HG02970 (cell line): ENCODE results near the gene G3BP2.
"Not testable (repeated sequence)": the region's sequence is repeated elsewhere in the genome, so short reads cannot be mapped to it uniquely, and the experiment has no call there.

ENCODE experiments used
- ATAC-seq: cut with Tn5 transposase; IDR thresholded peaks from one replicate; pipeline ENCODE4 v1.9.1; 2021; ENCODE audit warnings: mild to moderate bottlenecking, moderate library complexity, moderate number of reproducible peaks; ENCODE audit not compliant: unreplicated experiment, low FRiP score

The G3BP2 gene

DNA sequence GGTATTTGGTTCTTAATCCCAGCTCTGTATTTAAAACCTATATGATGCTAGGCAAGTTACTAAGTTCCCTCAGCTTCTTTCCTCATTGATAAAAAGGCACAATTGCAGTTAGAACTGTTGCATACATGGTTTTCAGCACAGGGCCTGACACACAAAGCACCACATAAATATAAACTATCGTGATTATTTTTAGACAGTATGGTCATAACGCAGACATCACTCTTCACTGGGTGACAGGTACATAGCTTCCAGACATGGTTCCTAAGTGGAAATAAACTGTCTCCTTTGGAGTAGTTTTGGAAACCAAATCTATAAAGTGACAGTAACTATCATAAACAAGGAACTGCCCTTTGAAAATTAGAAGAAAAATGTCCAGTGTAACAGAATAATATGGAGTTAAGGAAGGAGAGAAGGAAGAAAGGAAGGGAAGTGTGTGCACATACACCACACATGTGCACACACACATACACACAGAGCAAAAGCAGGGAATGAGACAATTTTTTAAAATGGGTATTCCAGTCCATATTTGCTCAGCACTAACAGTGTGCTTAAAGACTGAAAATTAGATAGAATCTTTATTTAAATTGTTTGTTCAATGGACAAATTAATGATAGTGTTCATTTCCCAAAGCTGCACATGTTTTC, 12.5 kb upstream of the G3BP2 start:
- no peak for ATAC-seq

DNA sequence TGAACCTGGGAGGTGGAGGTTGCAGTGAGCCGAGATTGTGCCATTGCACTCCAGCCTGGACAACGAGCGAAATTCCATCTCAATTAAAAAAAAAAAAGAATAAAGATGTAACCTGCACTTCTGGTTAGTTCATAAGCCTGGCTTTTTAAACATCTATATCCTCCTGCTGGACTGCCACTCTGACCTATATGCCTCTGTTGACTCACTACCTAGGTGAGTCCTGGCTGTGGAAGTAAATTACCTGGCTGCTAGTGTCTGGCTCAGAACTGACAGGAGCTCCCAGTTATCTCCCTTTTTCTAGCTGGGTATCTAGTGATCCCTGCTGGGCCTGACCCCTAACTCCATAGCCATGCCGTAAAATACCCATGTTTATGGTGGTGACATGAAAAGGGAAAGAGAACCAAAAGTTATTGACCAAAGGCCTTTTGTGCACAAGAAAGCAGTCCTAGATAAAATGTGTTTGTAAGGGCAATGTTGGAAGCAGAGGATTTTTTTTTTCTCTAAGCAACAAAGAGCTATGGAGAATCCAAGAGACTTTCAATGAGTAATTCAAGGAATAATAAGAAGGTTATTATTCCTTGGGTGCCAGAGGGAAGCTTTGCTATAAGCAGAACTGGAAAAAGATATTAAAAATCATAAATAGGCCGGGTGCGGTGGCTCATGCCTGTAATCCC, 10.4 kb upstream of the G3BP2 start:
- ATAC-seq, result no peak

DNA sequence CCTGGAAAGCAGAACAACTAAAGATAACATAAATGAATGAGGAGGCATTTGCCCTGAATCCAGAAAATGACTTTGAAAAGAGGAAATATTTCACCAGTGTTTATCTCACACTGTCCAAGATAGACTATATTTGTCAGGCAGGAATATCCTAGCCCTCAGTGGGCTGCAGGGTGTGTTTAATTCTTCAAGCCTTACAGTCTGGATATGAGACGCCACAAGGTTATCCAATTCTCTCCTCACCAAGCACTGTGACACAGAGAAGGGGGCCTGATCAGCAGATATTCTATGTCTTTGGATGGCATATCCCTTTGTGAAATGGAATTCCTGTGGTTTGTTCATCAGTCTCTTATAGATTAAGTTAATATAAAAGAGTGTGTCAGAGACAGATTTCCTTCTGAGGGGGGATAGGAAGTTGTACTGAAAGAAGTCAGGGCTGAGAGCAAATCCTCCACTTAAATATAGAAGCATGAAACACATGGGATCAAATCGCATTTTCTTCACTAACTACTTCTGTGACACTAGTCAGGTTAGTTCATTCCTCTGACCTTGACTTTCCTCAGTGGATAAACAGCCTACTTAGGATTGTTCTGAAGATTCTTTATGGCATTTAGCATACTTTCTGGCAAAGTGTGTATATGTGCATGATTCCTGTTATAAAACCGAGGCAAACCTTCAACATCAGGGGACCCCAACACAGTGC, 6.8 kb upstream of the G3BP2 start:
- ATAC-seq, result no peak

DNA sequence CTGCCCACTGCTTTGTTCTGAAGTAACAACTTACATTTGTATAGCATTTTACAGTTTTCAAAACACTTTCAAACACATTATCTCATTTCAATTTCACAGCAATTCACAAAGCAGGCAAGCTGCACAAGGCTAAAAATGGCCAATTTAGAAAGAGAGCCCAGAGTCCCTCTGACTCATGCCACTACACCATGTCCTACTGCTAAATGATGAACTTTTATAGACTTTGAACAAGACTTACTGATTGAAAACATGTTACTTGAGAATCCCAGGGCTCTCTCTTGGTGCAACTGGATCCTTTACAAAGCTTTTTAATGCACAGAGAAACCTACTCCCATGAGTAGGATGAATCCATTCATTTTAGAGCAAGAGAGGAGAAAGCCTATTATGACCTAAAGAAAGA, 5.8 kb upstream of the G3BP2 start:
- no peak for ATAC-seq

DNA sequence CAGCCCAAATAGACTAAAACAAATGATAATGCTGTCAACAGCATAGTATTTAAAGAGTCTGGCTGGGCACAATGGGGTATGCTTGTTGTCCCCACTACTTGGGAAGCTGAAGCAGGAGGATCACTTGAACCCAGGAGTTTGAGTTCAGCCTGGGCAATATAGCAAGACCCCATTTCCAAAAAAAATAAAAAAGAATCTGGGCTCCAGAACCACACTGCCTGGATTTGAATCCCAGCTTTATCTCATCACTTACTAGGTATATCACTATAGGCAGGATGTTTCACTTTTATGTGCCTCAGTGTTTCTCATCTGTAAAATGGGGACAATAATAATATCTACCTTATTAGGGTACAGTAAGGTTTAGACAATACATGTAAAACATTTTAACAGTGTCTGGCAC, 5.3 kb upstream of the G3BP2 start:
- no peak for ATAC-seq

DNA sequence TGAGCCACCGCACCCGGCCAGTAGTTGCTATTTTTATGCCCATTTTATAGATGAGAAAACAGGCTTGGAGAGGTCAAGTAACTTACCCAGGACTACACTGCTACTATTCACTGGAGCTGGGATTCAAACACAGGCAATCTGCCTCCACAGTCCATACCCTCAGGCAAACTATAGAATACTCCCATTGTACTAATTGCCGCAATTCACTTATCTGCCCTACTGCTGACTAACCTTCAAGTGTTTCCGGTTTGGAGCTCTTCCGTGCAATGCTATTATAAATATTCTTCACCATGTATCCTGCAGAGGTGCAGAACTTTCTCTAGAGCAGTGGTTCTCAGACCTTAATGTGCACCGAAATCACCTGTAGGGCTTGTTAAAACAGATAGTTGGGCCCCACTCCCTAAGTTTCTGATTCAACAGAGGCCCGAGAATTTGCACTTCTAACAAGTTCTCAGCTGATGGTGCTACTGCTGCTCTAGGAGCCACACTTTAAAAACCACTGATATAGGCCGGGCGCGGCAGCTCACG, 1.9 kb upstream of the G3BP2 start:
- ATAC-seq, result no peak

DNA sequence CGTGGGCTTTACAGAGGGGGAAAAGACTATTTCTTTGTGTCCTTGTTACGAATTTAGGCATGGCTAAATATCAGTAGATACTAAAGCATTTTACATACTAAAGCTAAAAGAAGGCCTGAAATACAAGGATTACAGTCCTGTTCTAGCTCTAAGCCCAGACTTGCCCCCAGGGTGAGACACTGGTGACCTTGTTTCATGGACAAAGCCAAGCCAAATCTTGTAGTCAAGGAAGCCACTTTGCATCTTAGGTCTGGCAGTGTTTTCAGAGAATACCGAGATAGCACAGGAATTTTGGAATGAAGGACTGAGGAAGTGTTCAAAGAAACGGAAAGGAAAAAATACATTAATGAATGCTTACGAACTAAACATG, 733 bp upstream of the G3BP2 start:
- no peak for ATAC-seq

DNA sequence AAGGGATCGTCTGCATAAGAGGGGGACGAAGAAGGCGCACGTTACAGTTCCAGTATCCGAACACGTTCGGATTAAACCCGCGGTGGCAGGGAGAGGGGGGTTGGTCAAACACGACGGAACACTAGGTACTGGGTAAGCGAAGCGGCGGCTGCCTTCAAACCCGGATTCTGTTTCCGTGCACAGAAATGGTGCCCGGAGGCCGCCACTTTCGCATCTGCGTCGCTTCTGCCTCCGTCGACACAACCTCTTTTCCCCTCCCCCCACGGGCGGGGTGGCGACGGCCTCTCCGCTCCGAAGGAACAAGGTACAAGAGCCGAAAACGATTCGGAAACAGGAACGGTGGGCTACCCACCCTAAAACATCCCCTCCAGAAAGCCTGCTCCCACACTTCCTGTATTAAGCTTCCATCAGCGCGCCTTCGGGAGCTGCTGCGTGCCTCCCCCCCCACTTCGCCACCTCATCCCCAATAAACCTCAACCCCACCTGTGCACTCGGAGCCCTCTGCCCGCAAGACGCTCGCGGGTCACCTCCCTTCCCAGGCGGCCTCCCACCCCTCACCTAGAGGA, 667 bp downstream of the G3BP2 start:
- ATAC-seq, result peak; percentile 27

DNA sequence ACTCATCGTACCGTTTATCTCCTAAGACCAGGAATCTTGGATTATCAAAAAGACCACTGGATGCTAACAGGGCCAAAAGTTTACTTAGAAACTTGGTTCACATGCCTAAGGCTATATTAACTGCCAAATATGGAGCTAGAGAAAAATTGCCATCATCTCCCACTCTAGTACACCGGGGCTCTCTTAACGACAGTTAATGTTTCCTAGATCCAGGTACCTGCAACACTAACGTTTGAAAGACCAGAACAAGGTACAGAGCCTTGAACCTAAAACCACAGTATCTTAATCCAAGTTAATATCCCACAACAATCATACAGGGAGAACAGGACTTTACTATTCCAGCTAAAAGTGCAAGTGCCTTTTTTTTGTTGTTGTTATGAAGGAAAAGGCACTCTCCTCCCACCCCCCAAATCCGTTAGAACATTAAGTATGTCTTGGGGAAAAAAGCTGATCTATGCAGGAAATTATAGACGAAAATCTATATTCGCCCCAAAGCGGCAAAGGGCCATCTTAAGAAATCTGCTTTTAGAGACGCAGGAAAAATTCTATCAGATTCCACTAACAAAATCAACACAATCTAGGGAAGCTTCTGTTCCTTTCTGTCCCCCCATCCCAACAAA, 1.3 kb downstream of the G3BP2 start:
- no peak for ATAC-seq

DNA sequence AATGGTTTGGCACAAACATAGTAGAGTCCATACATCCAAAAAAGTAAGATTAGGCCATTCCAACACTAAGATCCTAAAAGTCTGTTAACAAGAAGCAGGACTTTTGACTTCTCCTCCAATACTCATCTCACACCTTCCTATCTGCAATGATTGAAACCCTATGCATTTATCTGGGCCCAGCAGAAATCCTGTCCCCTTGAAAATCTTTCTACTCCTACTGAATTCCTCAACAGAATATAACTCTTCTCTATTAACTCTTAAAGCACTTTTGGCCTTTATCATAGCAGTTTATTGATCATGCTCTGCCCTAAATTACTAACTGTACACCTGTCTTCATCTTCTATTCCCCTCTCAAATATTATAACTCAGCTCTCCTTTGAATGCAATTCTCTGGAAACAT, 4.6 kb downstream of the G3BP2 start:
- no peak for ATAC-seq

DNA sequence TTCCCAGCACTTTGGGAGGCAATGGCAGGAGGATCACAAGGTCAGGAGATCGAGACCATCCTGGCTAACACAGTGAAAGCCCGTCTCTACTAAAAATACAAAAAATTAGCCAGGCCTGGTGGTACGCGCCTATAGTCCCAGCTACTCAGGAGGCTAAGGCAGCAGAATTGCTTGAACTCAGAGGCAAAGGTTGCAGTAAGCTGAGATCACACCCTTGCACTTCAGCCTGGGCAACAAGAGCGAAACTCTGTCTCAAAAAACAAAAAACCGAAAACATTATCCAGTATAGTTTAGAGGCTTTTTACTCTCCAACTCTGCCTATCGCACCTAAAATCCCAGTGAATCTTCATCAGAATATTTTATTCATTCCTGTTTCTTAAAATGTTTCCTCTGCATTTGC, 5.6 kb downstream of the G3BP2 start:
- ATAC-seq, result not testable (repeated sequence)

DNA sequence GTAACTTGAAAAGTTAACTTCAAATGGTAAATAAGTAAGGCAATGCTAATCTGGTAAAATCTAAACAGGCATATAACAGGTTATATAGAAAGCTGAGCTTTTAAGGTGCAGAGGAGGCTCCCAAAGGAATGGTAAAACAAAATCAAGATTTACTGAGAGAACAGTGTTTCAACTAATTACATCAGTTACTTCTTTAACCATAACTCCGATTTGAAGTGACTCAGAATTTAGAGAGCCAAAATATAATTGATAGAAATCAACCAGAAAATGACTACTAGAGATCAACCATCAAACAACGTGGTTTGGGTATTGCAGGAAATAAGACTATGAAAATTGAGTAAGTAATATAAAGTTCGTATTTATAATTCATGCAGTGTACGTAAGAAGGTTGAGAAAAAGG, 6.9 kb downstream of the G3BP2 start:
- ATAC-seq, result no peak

DNA sequence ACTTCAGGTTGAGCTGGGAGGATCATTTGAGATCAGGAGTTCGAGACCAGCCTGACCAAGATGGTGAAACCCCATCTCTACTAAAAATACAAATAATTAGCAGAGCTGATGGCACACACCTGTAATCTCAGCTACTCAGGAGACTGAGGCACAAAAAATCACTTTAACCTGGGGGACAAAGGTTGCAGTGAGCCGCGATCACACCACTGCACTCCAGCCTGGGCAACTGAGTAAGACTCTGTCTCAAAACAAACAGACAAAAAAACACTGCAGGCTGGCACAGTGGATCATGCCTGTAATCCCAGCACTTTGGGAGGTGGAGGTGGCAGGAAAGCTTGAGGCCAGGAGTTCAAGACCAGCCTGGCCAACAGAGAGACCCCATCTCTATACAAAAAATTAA, 8.6 kb downstream of the G3BP2 start:
- ATAC-seq, result not testable (repeated sequence)

DNA sequence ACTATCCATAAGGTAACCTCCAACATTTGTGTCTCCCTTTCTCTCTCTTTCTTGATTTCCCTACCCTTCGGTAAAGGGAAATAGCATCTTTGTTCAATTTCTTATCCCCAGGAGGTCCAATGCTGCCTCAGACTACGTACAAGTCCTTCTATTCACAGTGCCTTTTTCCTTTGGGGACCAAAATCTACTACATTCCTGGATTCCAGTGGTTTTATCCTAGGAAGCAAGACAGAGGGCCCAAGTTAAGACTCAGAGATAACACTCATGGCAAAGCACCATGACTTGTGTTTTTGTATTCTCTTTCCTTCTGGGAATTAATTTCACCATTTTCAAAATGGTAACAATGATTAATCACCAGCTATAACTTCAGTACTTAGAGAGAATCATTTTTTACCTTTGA, 10.6 kb downstream of the G3BP2 start:
- ATAC-seq, result no peak

DNA sequence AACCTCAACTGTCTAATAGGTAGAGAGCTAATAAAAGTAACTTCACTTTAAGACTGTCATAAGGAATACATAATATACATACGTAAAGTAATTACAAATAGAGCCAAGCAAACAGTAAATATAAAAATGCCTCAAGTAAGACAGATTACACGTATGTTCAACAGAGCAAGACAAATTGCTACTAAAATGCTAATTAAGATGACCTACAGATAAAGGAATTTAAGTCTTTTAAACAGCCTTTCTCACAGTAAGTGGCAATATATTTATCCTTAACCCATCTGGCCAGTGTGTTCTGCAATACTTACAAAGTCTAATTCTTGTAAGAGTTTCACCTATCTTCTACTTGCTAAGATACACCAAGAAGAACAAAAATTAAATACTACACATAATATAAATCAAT, 12.7 kb downstream of the G3BP2 start:
- ATAC-seq, result no peak

DNA sequence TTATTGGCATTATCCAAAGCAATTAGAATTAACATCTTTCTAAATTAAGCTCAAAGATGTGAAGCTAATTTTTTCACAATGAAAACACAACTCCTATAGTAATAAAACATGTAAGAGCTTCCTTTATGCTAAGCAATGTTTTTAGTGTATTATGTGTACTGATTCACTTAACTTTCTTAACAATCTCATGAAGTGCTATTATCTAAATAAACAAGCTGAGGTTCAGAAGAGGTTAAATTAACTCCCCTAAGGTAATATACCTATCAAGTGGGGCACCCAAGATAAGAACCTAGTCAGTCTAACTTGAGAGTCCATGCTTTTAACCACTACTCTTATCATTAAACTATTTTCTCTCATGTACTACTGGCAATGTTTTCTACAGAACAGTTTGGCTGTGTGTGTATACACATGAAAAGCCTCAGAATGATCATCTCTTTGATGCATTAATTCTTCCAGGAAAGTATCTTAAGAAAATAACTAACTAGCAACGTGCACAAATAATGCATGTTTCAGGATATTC, 13.6 kb downstream of the G3BP2 start:
- no peak for ATAC-seq

DNA sequence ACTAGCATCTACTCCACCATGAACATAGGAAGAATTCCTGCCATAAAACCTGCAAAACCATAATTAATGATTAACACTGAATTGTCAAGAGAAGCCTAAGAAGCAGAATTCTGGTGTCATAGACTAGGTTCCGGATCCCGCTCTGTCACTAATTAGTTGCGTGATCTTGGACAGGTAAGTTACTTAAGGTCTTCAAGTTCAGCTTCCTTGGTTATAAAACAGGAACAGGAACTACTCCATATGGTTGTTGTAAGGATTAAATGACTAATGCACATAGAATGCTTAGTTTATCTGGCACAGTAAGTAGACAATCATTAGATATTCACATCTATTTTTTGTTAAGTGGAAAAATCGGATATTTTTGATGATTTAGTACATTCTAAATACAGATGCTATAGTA, 14.3 kb downstream of the G3BP2 start:
- no peak for ATAC-seq

DNA sequence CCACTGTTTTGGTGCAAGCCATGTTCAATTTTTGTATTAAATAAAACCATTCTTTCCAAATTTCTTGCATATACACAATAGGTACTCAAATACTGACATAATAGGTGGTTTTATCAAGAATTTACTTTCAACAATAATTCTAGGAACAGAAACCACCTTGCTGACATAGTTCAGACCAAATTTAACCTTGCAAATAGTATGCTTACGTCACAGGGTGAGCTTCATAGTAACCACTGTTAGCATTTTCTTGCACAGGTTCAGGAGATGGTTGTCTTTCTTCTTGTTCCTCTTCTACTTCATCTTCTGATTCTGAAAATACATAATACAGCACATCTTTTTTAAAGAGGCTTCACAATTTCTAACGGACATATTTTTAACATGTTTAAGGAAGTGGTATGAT, 17.6 kb downstream of the G3BP2 start:
- no peak for ATAC-seq

DNA sequence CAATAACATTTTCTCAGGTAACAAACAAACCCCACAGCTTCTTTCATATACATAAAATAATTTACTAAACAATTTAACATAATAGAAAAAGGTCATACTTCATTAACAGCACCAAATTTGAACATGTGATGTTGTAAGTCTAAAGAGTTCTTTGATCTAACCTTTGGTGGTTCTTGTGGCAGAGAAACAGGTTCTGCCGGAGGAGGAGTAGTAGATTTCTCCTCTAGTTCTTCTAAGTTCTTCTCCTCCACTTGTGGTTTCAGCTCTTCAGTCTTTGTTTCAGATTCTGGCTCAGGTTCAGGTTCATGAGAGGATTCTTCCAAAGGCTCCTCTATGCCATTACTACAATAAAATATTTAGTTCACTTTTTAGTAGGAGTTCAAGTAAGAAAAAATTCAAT, 18.3 kb downstream of the G3BP2 start:
- no peak for ATAC-seq

DNA sequence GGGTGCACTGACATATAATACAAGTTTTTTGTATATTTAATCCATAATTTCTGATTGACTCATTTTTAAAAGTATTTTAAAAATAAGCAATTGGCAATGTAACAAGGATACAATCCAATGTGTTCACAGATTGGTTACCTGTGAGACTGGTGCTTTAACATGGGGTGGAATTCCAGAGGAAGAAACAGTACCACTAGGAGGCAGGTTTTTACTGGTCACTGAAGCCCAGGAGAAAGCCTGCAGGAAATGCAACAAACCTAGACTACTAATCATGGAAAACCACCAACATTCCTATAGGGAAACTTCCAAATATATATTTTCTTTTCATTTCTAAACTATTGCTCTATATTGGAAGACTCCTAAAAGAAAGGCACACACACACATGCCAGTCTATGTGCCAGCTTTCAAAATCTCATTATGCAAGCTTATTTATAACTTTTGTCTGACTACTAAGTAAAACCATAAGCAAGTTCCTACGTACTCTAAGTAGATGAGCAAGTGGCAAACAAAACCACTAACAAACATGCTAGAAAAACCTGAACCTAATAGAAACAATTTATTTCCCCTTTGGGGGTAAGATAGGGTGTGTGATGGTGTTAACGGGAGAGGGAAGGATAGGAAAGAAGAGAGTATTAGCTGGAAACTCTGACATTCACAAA, 19.2 kb downstream of the G3BP2 start:
- ATAC-seq, result no peak
